GM10248 (cell line): ENCODE measurements around the gene FOXR2.

Experiments
- CTCF ChIA-PET: fragments of 300-600 bp; sonication (Branson Sonifier 250); formaldehyde crosslinking; extraction: SDS; loops from one replicate; lab custom pipeline; 2021; ENCODE audit warnings: antibody characterized with exemption; lab: Yijun Ruan, JAX
- POLR2A ChIA-PET: fragments of 350-650 bp; sonication (Branson Sonifier 250); formaldehyde crosslinking; extraction: SDS; loops from one replicate; lab custom pipeline; 2020; ENCODE audit warnings: antibody characterized with exemption; lab: Yijun Ruan, JAX
- DNase-seq: peaks from one replicate; pipeline ENCODE4 v3.0.0; 2012; ENCODE audit errors: extremely low spot score
- TF ChIP-seq, protein P1 (sequence below): IDR thresholded peaks from 2 replicates; pipeline ENCODE4 v1.5.1; 2012; ENCODE audit warnings: mild to moderate bottlenecking, low read depth; ENCODE audit errors: extremely low read depth, missing control alignments, control extremely low read depth

Gene FOXR2, protein sequence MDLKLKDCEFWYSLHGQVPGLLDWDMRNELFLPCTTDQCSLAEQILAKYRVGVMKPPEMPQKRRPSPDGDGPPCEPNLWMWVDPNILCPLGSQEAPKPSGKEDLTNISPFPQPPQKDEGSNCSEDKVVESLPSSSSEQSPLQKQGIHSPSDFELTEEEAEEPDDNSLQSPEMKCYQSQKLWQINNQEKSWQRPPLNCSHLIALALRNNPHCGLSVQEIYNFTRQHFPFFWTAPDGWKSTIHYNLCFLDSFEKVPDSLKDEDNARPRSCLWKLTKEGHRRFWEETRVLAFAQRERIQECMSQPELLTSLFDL

DNA sequence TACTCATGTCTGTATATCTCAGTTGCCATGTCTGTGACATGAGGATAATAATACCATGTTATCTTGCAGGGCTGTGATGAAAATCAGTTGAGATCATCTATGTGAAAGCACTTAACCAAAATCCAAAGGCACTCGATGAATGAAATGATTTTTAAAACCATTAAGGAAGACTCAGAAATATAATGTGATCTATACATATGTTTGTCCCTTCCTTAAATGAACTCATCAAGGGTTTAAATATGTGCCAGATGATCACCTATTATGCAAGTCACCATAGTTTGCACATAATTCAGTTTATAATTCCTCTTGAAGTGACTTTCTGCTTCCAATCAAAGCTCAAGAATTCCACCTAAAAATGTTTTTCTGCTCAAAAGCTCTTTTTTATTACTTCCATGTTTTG lies at the start of gene FOXR2:
TSS of gene FOXR2 (plus strand) at position 301 of the 400 bp plus-strand sequence. CDS start 312 bp downstream, outside the sequence.
- TF ChIP-seq, protein P1, sequence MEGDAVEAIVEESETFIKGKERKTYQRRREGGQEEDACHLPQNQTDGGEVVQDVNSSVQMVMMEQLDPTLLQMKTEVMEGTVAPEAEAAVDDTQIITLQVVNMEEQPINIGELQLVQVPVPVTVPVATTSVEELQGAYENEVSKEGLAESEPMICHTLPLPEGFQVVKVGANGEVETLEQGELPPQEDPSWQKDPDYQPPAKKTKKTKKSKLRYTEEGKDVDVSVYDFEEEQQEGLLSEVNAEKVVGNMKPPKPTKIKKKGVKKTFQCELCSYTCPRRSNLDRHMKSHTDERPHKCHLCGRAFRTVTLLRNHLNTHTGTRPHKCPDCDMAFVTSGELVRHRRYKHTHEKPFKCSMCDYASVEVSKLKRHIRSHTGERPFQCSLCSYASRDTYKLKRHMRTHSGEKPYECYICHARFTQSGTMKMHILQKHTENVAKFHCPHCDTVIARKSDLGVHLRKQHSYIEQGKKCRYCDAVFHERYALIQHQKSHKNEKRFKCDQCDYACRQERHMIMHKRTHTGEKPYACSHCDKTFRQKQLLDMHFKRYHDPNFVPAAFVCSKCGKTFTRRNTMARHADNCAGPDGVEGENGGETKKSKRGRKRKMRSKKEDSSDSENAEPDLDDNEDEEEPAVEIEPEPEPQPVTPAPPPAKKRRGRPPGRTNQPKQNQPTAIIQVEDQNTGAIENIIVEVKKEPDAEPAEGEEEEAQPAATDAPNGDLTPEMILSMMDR: no peak
- CTCF ChIA-PET: no interaction called here

DNA sequence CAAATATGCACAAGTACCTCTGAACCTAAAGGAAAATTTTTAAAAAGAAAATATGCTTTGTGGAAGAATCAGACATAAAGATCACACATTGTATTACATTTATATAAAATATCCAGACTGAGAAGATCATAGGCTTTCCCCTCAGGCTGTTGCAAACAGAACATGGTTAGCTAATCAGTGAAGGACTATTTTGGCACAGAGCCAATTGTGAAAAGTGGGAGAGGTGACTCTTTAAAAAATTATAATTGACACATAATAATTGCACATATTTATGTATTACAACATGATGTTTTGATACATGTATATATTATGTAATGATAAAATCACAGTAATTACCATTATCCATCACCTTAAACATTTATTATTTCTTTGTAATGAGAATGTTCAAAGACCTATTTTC lies 44.1 kb upstream of the FOXR2 start:
- CTCF ChIA-PET: no interaction called here
- POLR2A ChIA-PET: no interaction called here
- no peak for DNase-seq
- TF ChIP-seq, protein P1: no peak

More for the DNA sequence above, at the start of gene FOXR2:
- no peak for DNase-seq
- POLR2A ChIA-PET: no interaction called here

DNA sequence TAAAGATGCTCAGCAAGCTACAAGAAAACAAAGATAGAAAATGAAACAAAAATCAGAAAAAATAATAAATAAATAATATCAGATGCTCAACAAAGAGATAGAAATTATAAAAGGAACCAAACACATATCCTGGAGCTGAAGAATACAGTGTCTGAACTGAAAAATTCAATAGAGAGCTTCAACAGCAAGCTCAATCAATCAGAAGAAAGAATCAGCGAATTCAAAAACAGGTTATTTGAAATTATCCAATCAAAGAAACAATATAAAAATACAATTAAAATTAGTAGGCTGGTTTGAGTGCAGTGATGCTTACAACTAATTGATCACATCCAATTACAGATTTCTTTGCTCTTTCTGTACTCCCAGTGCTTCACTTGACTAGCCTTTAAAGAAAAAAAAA lies 40.8 kb upstream of the FOXR2 start:
- ChIA-PET CTCF (no interaction called here), POLR2A (no interaction called here)
- no peak for DNase-seq
- TF ChIP-seq, protein P1: no peak

DNA sequence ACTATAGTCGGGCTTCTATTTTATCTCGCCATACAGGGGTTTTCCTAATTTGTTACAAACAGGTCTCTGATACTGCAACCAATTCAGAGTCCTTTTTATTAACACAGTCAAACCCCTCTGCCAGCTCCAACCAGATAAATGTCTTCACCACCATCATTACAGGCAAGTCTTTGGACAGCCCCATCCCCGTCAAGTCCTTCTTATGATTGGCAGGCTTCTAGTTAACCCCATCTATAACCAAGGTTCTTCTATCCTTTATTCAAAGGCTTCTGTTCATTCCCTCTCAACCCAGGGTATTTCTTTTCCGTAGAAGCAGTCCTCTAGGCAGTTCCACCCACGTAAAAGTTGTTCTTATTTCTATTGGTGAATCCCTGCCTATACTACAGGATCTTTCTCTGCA lies 29.9 kb upstream of the FOXR2 start:
- CTCF ChIA-PET: no interaction called here
- TF ChIP-seq, protein P1: no peak
- DNase-seq: no peak
- POLR2A ChIA-PET: no interaction called here

DNA sequence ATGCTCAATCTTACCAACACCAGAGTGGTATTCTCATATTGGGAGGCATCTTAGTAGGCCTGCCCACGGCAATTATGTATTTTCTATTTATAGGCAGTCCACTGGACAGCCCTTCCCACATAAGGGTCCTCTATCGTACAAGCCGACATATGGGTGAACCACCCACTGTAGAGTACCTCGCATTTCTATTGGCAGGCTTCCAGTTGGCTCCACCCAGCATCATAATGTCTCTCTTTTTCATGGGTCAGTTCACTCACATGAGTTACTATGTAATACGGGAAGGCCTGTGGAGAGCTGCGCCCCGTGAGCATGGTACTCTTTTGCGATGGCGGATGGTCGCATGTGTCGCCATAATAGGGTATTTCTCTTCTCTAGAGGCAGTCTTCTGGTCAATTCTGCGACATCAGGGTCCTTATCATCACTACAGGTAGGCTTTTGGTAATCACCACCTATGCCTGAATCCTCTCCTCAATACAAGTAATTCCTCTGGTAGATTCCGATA lies 29.4 kb upstream of the FOXR2 start:
- ChIA-PET CTCF (no interaction called here), POLR2A (no interaction called here)
- TF ChIP-seq, protein P1: no peak
- DNase-seq: no peak

DNA sequence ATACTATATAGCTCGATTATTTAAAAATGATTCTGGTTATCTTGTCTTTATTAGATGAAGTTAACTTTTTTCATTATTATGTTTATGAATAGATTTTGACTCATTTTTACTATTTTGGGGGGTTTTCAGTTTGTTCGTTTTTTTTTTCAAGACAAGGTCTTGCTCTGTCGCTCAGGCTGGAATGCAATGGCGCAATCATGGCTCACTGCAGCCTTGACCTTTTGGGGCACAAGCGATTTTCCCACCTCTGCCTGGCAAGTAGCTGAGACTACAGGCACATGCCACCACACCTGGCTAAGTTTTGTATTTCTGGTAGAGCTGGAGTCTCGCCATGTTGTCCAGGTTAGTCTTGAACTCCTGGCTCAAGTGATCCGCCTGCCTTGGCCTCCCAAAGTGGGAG lies 24.9 kb upstream of the FOXR2 start:
- TF ChIP-seq, protein P1: no peak
- POLR2A ChIA-PET: no interaction called here
- no peak for DNase-seq
- CTCF ChIA-PET: no interaction called here

DNA sequence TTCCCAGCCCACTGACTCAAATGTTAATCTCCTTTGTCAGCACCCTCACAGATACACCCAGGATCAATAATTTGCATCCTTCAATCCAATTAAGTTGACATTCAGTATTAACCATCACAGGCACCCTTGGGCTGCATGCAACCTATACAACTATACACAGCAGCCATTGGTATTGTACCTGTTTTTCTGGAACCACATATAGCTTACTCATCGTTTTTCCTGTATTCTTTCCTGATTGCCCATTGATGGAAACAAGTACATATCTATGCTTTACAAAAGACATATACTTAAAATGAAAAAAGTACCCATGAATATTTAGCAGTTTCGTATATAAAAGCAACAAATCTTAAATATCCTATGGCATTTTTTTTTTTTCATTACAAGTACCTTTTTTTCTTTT lies 3.7 kb upstream of the FOXR2 start:
- ChIA-PET POLR2A (no interaction called here), CTCF (no interaction called here)

More for the DNA sequence above, 3.7 kb upstream of the FOXR2 start:
- TF ChIP-seq, protein P1: no peak
- DNase-seq: no peak
